Right renal pelvis (tissue), 4 donors: ENCODE data around the gene CDH3. TPM values are rescaled to one million over a fixed set of nuclear protein-coding genes. Genes with fewer than 3 reads are reported as not detected.
A peak's percentile ranks its signal among the peaks of the same experiment; 100 is the strongest.

Experiments
- DNase-seq, 4 donors: peaks; one replicate each; pipeline ENCODE4 v3.0.0-alpha.2; 2013; ENCODE audit warnings: low read depth in 4 of 4, low spot score in 3 of 4, missing footprints in 1 of 4
- polyA plus RNA-seq, 4 donors: library from polyadenylated mRNA; unstranded; fragments of 120-200 nt; gene quantifications; one replicate each; pipeline ENCODE4 v1.2.1, GENCODE V29; 2013; ENCODE audit not compliant: insufficient read length in 4 of 4

Gene CDH3
- polyA plus RNA-seq, result 10 to 100 TPM; 59.1 to 72.7 (median 60.2) TPM

DNA sequence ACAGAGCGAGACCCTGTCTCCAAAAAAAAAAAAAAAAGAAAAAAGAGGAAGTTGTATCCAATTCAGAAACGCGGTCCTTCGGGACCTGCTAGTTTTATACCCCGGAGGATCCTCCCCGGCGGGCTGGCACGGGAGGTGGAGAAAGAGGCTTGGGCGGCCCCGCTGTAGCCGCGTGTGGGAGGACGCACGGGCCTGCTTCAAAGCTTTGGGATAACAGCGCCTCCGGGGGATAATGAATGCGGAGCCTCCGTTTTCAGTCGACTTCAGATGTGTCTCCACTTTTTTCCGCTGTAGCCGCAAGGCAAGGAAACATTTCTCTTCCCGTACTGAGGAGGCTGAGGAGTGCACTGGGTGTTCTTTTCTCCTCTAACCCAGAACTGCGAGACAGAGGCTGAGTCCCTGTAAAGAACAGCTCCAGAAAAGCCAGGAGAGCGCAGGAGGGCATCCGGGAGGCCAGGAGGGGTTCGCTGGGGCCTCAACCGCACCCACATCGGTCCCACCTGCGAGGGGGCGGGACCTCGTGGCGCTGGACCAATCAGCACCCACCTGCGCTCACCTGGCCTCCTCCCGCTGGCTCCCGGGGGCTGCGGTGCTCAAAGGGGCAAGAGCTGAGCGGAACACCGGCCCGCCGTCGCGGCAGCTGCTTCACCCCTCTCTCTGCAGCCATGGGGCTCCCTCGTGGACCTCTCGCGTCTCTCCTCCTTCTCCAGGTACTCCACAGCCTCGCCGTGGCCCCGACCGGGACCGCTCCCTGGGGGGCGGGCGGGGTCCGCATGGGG, at the start of gene CDH3:
TSS of gene CDH3 (plus strand) at position 596 of the 779 bp plus-strand sequence. CDS start at position 666, 70 bp downstream.
- peak in 1 of 4 donors; percentile 46 for DNase-seq

DNA sequence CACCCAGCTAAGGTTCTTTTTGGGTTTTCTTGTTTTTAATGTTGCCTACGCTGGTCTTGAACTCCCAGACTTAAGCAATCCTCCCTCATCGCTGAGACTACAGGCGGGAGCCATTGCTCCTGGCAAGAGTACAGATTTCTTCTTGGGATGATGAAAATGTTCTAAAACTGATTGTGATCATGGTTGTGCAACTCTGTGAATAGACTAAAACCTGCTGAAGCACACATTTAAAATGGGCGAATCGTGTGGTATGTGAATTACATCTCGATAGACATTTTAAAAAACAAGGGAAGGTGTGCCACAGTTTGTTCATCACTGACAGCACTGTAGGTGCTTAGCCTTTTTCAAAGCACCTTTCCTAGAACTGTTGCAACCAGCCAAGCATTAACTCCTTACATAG, 48.8 kb upstream of the CDH3 start:
- DNase-seq, result no peak

DNA sequence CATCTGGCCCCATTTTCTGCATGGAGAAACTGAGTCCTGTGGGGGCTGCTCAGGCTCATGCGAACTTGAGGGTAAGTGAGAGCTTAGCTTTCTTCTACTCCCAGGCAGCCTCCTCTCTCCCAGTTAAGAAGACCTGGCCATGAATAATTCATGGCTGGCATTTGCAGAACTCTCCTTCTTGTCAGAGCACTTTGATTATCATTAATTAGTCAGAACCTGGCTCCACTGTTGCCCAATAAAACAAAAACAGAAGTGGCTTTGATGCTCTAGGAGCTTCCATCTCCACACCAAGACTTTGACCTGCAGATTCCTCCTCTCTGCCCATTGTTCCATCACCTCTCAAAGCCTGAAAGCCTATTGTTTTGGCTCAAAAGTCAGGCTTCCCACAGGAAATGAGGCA, 45.5 kb upstream of the CDH3 start:
- no peak for DNase-seq

DNA sequence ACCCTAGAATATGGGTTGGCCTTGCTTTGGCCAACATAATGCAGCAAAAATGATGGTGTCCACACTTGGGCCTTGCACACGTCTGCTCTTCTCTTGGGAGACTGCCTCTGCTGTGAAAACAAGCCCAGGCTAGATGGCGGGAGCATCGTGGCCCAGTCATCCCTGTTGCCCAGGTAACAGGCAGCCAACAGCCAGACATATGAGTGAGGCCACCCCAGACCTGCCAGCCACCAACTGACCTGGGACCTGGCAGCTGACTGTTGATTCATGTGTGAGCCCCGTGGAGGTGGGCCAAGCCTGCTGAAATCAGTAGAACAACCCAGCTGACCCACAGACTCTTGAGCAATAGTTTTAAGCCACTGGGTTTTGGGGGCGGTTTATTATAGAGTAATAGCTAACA, 39.4 kb upstream of the CDH3 start:
- DNase-seq, result no peak

DNA sequence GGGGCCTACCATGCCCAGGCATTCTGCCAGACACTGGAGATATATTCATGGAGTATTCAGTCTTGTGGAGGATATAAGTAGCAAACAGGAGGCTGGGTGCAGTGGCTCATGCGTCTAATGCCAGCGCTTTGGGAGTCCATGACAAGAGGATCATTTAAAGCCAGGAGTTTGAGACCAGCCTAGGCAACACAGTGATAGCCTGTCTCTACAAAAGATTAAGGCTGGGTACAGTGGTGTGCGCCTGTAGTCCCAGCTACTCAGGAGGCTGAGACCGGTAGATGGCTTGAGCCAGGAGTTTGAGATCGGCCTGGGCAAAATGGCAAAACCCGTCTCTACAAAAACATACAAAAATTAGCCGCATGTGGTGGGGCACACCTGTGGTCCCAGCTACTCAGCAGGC, 37.7 kb upstream of the CDH3 start:
- no peak for DNase-seq

DNA sequence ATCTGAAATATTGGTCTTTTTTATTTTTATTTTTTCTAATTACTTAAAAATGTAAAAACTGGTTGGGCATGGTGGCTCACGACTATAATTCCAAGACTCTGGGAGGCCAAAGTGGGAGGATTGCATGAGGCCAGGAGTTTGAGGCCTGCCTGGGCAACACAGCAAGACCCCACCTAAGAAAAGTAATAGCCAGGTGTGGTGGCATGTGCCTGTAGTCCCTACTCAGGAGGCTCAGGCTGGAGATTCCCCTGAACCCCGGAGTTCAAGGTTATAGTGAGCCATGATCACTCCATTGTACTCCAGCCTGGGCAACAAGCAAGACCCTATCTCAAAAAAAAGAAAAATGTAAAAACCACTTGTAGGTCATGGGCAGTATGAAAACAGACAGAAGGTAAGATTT, 36.8 kb upstream of the CDH3 start:
- DNase-seq, result no peak

DNA sequence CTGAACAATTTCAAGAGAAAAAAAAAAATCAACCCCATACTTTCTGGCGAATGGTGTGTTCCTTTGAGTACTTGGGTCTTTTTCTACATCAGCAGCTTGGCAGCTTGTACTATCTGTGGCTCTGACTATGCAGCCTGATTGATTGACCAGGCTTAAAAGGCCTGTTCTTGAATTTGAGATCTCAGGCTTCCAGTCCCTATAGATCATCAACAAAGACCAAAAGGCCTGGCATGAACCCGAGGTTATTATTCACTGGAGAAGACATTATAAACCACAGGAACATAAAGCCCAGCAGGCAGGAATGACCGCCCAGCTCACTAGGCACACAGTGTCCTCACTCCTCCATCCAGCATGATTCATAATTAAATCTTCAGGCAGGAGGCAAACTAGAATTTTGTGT, 32.1 kb upstream of the CDH3 start:
- DNase-seq, result no peak

DNA sequence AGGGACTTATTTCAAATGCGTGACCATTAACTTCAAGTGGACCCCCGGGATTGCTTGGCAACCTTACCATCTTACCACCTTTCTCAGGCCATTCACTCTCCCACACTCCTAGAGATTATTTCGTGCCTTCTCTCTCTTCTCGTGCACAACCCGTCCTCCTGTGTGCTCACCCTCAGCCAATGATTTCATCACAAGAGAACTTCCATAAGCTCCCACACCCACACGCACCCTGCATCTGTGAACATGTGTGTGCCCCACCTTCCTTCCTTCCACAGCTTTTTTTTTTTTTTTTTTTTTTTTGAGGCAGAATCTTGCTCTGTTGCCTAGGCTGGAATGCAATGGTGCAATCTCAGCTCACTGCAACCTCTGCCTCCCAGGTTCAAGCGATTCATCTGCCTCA, 27.4 kb upstream of the CDH3 start:
- DNase-seq, result no peak

DNA sequence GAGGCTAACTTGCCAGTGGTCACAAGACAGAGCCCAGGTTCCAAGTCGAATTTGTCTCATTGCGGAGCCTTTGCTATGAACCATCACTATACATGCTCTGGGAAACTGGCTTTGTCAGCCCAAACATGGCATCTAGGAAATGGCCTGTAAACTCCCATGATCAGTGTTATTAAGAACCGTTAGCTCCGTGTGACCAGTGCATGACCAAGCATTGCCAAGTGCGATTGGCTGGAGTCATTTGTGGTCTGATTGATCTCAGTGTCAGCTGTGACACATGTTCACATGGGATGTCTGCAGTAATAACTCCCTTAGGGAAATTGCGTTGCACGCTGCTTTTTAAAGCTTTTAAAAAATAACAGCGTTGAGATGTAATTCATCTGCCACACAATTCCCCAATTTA, 18.6 kb upstream of the CDH3 start:
- DNase-seq, result no peak

DNA sequence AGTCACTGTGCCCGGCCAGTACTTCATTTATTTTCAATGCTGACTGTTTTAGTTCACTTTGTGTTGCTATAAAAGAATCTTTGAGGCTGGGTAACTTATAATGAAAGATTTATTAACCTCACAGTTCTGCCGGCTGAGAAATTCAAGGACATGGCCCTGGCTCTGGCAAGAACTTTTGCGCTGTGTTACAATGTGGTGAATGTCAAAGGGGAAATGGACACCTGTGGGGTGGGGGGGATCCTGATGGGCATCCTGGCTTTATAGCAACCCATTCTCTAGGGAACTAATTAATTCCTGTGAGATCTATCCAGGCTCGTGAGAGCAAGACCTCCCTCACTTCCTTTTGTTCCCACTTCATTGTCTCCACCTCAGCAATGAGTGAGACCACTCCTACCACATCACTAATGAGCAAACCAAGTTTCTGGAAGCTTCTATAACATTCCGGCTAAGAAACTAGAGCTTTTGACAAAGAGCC, 17.1 kb upstream of the CDH3 start:
- DNase-seq, result no peak

DNA sequence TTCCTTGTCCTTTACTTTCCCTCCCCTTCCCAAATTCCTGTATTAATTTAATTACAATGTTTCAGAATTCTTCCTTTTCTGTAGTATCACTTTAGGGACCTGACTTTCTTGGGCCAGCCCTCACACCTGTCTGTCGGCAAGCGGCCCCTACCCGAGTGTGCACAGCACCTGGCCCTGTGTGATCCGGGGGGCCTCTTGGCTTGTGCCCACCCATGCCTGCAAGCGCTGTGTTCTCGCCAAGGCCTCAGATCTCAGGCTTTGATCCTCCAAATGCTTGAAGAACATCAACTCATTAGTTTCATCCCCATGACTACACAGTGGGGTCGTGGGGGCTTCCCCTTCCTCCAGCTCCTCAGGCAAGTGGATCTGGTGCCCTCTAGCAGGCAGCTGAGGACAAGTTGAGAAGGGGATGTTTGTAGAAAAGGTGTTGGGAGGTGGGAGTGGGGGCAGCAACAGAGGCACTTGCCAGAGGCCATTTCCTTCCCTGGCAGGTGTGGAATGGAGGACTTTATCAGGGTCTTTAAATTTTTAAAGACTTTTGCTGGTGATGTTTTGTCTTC, 15.7 kb upstream of the CDH3 start:
- no peak for DNase-seq

DNA sequence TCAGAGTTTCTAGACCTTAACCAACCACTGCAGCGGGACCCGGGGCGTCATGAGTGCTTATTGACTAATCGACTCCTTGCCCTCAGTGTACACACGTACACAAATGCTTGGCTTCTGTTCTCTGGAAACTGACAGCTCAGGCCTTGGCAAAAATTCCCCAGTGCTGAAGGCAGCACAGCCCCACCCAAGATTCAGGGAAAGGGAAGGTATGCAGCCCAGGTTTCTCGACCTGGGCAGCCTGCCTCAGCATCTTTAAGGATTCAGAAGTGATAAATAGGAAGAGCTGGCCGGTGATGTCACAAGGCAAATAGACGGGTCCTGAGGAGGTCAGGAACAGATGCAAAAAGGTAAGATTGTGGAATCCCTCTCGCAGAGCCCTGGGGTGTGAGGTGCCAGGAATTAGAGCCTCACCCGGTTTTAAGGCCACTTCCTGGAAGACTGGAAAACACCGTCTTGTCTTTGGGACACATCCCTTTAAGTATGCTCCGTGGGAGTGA, 9.0 kb upstream of the CDH3 start:
- no peak for DNase-seq

DNA sequence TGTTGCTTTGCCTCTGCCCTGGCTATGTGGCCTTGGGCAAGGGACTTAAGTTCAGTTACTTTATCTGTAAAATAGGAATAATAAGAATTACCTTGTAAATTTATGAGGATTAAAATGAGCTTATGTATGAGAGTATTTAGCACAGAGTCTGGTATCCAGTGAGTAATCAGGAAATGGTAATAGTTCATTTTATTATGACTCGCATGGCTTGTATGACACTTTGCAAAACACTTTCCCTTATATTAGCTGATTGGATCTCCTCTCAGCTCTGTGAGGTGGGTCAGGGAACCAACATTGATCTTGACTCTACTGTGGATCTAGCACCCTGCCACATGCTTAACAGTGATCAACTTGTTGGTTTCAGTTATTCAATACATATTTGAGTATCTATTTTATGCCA, 8.3 kb upstream of the CDH3 start:
- DNase-seq, result no peak

DNA sequence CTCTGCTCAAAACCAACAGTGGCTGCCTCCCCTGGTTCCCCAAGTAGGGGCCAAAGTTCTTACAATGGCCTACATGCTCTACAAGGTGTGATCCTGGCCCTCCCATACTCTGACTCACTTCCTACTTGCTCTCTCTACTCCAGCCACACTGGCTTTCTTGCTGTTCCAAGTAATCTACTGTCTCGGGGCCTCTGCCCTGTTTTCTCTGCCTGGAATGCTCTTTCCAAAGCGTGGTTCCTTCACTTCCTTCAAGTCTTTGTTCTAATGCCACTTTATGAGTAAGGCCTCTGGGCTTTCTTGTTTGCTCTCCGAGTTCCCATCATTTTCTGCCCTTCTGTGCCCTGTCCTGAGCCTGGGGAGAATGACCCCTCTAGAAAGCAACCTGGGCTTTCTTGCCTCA, 4.1 kb upstream of the CDH3 start:
- DNase-seq, result no peak

DNA sequence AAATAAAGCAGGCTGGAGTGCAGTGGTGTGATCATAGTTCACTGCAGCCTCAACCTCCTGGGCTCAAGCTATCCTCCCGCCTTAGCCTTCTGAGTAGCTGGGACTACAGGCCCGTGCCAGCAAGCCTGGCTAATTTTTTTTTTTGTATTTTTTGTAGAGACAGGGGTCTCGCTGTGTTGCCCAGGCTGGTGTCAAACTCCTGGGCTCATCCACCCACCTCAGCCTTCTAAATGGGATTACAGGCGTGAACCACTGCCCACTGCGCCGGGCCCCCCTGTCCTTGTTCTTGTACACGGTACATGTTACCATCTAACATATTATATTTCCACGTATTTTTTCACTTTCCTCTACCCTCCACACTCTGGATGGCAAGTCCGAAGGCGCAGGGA, 3.1 kb upstream of the CDH3 start:
- no peak for DNase-seq

DNA sequence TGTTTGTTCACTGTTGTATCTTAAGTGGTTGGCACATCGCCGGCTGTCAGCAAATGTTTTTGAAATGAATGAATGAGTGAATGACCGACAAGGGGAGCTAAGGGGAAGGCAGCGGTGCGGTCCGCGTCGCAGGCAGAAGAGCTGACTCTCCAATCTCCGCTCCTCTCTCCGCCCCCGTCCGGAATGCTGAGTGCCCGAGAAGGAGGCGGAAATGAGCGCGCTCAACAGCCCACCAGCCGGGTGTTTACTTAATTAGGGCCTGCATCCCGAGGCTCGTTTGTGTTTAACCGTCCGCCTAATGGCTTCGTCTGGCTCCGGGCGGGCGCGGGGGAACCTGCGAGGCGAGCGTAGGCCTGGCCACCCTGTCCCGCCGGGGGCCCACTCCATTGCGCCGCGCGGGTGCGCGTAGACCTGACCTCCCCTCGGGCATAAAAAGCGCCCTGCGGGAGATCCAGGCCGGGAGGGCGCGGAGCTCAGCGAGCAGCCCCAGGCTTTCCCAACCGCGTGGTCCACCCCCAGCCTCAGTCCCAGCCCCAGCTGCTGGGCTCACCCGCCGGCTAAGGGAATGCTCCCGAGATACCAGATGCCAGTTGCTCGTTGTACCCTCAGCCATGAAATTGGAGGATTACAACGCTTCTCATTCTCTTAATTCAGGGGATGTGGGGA, 2.5 kb upstream of the CDH3 start:
- DNase-seq, result peak in 1 of 4 donors; percentile 48

DNA sequence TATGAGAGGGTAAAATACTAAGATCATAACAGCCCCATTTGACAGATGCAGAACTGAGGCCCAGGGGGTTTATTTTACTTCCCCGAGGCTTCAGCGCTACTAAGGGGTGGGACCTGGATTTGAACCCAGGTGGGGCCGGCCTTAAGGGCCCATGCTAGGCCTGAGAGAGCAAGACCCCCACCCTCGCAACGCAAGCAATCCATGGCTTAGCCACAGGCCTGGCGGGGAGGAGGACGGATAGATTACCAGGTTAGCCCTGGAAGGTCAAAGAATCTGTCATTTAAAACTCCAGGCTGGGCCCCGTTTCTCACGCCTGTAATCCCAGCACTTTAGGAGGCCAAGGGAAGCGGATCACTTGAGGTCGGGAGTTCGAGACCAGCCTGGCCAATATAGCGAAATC, 1.9 kb upstream of the CDH3 start:
- DNase-seq, result no peak

DNA sequence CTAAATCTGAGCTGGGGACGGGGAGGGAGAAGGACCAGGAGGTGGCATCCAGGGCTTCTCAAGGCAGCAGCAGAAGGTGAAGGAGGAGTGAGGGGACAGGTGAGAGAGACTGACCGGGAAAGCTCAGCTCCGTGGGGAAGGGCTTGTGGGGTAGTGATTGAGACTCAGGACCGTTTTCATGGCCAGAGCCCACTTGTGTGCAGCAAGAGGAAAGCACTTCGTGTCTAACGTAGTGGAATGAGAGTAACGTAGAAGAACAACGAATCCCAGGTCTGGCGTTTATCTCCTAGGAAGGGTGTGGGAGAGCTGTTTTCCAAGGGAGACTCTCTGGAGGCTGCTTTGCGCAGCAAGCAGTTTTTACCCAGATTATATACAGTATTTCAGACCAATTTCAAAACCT, 1.3 kb upstream of the CDH3 start:
- DNase-seq, result no peak

DNA sequence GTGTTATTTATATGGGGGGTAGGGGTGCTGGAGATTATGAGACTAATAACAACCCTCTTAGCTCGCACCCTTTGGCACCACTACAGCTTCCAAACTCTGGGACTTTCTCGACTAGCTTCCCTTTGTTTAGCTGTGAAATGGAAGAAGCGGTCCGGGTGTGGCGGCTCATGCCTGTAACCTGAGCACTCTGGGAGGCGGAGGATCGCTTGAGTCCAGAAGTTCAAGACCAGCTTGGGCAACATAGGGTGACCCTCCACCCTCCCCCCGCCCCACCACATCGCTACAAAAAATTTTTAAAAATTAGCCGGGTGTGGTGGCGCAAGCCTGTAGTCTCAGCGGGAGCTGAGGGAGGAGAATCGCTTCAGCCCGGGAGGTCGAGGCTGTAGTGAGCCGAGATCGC, 814 bp upstream of the CDH3 start:
- no peak for DNase-seq

DNA sequence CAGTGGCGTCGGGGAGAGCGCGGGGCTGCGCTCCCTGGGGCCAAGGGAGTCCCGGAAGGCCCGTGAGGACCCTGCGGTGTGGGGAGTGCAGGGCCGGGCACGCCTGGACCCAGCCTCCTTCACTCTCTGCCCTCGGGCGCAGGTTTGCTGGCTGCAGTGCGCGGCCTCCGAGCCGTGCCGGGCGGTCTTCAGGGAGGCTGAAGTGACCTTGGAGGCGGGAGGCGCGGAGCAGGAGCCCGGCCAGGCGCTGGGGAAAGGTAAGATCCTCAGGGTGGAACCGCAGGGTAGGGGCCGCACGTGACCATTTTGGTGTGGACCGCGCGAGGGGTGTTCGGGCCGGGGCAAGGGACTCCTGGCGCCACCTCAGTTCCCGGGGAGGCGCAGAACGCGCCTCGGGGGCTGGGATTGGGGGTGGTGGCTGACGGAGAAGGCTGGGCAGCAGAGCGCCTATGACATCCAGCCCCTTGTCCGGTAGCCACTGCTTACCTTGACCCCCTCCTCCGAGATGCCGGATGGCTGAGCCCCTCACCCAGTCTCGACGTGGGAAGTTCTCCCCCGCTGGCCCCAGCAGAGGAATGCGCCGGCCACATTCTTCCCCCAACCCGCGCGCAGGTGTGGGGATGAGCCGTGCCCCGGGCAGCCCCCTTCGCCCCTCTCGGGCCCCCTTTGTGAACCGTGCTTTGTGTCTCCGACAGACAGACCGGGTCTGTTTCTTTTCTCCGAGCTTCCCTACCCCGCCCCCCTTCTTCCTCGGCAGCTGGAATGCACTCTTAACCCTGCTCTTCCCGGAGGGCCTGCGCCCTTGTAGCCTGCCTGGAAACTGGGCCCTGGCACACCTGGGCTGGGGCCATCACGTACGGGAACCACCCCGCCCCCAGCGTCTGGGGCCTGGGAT, 631 bp downstream of the CDH3 start:
- DNase-seq, result no peak
